Activated naive CD8-positive, alpha-beta T cell treated with anti-CD3 and anti-CD28 coated beads for 36 hours (primary cell): ENCODE results near the gene CFAP100. TPM values are rescaled to one million over a fixed set of nuclear protein-coding genes. Genes with fewer than 3 reads are reported as not detected.

Experiments
- DNase-seq: peaks from one replicate; pipeline ENCODE4 v3.0.0; 2021
- H3K27ac Mint-ChIP-seq: one replicate; pipeline ENCODE4 v1.8.0; 2022; ENCODE audit warnings: mild to moderate bottlenecking, moderate library complexity, mixed read lengths
- H3K27me3 Mint-ChIP-seq: one replicate; pipeline ENCODE4 v1.8.0; 2022; ENCODE audit warnings: mild to moderate bottlenecking, mixed read lengths
- H3K36me3 Mint-ChIP-seq: one replicate; pipeline ENCODE4 v1.8.0; 2021; ENCODE audit warnings: mild to moderate bottlenecking, mixed read lengths
- H3K4me1 Mint-ChIP-seq: one replicate; pipeline ENCODE4 v1.8.0; 2021; ENCODE audit warnings: mixed read lengths
- H3K4me3 Mint-ChIP-seq: one replicate; pipeline ENCODE4 v1.8.0; 2022; ENCODE audit warnings: mild to moderate bottlenecking, moderate library complexity, mixed read lengths
- H3K9me3 Mint-ChIP-seq: one replicate; pipeline ENCODE4 v1.8.0; 2022; ENCODE audit warnings: mixed read lengths
- total RNA-seq, 2 experiments: library from RNA; stranded (reverse); gene quantifications; one replicate each; pipeline ENCODE4 v1.2.3, GENCODE V29; 2021

Gene CFAP100
- total RNA-seq, 2 experiments from 2014 or later, result not detected

DNA sequence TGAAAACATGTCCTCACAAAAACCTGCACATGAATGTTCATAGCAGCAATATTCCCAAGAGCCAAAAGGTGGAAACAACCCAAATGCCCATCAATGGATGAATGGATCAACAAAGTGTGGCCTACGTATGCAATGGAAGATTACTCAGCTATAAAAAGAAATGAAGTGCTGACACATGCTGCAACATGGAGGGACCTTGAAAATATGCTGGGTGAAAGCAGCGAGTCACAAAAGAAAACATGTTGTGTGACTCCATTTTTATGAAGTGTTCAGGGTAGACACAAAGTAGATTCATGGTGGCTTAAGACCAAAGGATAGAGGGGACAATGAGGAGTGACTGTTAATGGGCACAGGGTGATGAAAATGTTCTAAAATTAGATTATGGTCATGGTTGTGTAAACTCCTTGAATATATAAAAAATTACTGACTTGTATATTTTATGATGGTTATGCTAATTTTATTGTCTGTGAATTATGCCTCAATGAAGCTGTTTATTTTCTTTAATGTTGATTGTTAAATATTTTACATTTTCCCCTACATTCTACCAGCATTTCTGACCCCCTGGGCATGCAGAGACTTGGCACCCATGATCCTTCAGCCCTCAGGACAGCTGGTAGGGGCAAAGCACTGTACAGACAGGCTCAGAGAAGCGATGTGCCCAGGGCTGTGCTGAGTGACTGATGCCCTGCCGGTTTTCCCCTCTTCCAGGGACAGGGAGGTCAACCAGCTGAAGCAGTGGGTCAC, 37.8 kb downstream of the CFAP100 start:
- Mint-ChIP-seq H3K27ac (no peak overlapping the region), H3K4me1 (peaks cover 5% of the 10 kb centered on the region), H3K27me3 (no peaks in the 10 kb centered on the region), H3K36me3 (peaks cover 19% of the 10 kb centered on the region), H3K4me3 (no peak overlapping the region), H3K9me3 (no peaks in the 10 kb centered on the region)
- no peak for DNase-seq

DNA sequence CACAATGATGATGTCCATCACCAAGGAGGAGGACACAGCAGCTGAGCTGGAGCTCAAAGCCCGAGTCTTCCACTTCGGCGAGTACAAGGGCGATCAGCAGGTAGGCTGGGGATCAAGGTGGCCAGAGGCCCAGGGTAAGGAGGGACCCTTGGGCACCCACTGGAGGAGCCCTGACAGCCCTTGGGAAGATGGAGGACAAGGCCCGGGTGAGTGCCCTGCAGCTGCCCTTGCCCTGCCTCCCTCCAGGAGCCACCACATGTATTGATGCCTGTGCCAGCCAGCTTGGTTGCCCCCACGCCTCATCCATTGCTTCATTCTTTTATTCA, 38.4 kb downstream of the CFAP100 start:
- Mint-ChIP-seq H3K36me3 (peaks cover 17% of the 10 kb centered on the region), H3K9me3 (no peaks in the 10 kb centered on the region), H3K4me1 (peaks cover 5% of the 10 kb centered on the region), H3K27me3 (no peaks in the 10 kb centered on the region), H3K4me3 (no peak overlapping the region), H3K27ac (no peak overlapping the region)
- DNase-seq, result no peak

DNA sequence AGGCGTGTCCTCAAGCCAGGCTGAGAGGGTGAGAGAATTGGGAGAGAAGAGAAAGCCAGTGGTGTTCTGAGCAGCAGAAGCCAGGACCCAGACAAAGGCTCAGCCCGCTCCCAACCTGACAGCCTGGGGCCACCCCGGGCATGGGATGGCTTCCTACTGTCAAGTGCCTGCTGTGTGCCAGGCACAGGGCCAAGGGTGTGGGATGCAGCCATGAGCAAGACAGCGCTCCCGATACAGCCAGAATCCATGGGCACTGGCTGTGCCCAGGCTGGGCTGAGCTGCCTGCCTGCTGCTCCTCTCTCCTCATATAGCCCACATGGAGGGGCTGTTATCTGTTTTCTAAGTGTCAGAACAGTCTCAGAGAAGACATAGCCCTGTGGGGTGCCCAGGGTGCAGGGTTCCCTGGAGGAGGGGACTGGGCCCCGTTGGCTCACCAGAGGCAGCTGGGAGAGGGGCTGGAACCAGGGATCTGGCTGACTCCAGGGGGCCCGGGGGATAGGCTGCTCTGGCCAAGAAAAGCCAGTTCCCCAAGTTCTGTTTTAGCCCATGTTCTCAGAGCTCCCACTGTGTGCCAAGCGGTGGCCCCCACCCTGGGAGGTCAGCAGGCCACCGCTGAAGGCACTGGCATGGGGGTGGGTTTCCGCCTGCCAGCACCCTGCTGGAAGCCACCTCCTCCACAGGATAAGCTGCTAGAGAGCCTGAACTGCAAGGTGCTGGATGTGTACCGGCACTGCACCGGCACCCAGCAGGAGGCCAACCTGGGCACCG, 39.0 kb downstream of the CFAP100 start:
- Mint-ChIP-seq H3K27me3 (no peaks in the 10 kb centered on the region), H3K27ac (no peak overlapping the region), H3K4me1 (peaks cover 5% of the 10 kb centered on the region), H3K4me3 (no peak overlapping the region), H3K36me3 (peaks cover 17% of the 10 kb centered on the region), H3K9me3 (no peaks in the 10 kb centered on the region)
- DNase-seq, result no peak

DNA sequence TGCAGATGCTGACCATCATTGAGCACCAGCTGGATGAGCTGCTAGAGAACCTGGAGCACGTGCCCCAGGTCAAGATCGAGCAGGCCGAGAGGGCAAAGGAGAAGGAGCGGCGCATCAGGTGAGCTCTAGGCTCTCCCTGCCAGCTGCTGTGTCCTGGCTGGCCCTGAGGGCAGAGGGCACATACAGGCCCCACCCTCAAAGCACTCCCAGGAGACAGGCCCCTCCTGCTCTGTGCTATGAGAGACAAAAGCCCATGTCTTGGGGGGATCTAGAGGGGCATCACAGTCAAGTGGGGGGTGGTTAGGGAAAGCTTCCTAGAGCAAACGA, 39.5 kb downstream of the CFAP100 start:
- Mint-ChIP-seq H3K4me3 (no peak overlapping the region), H3K27me3 (no peaks in the 10 kb centered on the region), H3K36me3 (peaks cover 19% of the 10 kb centered on the region), H3K27ac (no peak overlapping the region), H3K9me3 (no peaks in the 10 kb centered on the region), H3K4me1 (peaks cover 5% of the 10 kb centered on the region)
- no peak for DNase-seq

DNA sequence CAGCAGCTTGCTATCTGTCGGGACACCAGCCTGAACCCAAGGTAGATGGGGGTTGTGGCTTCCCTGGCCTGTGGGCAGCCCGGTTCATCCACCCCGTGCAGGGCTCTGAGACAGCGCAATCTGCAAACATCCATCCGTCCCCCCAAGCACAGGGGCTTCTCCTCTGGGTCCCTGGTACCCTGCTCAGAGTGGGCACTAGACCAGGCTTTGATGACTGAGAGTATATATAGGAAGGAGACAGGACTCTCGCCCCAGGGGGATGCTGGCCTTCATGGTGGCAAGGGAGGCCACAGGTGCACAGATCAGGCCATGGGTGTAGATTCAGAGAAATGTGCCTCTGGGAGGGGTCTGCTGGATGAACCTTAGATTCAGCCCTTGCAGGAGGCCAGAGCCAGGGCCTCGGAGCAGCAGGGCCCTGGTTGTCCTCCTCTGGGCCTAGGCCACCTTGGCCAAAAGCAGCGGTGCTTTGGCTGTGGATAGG, 40.3 kb downstream of the CFAP100 start:
- Mint-ChIP-seq H3K4me1 (peaks cover 5% of the 10 kb centered on the region), H3K9me3 (no peaks in the 10 kb centered on the region), H3K4me3 (no peak overlapping the region), H3K27ac (no peak overlapping the region), H3K27me3 (no peaks in the 10 kb centered on the region), H3K36me3 (peaks cover 21% of the 10 kb centered on the region)
- DNase-seq, result no peak

DNA sequence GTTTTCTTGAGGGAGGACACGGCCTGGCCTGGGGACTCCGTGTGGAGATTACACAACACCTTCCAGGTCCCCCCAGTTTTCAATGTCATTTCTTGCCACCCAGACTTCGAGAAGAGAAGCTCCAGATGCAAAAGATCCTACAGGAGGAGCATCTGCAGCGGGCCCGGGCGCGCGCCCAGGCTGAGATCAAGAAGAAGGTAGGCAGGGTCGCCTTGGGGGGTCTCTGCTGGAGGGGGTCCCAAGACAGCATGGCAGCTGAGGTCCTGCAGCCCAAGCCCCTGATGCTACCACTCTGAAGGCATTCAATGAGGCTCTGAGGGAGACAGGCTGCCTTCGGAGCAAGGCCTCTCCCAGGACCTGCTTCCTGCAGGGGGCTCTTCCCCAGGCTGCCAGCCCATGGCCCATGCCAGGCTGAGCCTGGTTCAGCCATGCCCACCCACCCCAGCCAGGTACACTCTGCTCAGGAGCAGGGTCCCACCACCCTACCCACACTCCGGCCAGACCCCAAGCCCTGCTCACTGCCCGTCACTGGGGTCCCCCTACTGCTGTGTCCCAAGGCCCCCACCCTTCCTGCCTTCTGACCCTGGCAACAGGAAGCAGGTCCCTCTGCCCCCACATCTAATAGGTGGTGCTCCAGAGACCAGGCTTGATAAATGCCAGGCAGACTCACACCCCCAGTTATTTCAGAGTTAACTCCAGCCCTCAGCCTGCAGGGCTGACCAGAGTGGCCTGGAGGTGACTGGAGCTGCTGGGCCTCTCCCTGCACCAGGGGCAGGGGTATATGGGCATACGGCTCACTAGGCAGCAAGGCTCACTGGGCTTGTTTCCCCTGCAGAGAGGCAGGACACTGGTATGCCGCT, 41.0 kb downstream of the CFAP100 start:
- H3K36me3 Mint-ChIP-seq, result peaks cover 22% of the 10 kb centered on the region
- H3K27me3 Mint-ChIP-seq, result no peaks in the 10 kb centered on the region
- H3K4me1 Mint-ChIP-seq, result peaks cover 5% of the 10 kb centered on the region
- no peak for DNase-seq
- no peaks in the 10 kb centered on the region for H3K9me3 Mint-ChIP-seq
- no peak overlapping the region for H3K4me3 Mint-ChIP-seq
- H3K27ac Mint-ChIP-seq, result no peak overlapping the region

DNA sequence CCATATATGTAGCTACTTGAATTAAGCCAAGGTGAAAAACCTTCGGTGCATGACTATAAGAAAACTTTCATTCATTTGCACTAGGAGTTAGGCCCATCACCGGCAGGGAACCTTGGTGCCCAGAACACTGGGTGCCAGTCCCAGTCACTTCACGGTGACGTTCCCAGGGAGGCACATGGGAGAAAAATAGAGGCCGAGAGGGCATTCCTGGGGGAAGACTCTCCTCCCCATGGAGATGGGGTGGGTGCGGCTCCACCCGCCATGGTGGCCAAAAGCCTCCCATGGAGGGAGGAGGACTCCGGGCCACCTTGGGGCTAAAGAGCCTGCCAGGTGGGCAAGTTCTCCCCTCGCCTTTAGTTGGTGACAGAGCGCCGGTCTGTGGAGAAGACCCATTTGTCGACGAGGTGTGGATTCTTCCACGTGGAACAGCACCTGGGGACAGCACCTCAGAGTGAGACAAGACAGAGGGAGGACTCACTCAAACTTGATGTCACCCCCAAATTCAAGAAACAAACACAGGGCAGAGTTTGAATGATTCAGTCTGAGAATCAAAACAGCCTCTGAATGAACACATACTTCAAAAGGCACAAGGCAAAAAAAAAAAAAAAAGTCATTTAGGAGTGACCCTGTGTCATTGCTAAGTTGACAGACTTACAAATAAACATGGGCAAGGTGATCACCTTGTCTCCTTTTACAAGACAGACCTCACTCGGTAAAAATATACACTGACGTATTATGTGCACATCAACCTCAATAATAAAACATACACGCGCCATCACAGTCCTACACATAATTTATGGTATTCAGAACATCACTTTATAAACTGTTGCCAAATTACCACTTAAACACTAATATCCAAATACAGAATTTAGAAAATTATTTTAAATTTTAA, 42.4 kb downstream of the CFAP100 start:
- Mint-ChIP-seq H3K9me3 (no peaks in the 10 kb centered on the region), H3K27ac (no peak overlapping the region), H3K27me3 (no peaks in the 10 kb centered on the region), H3K36me3 (peaks cover 22% of the 10 kb centered on the region), H3K4me1 (no peaks in the 10 kb centered on the region), H3K4me3 (no peak overlapping the region)
- no peak for DNase-seq

DNA sequence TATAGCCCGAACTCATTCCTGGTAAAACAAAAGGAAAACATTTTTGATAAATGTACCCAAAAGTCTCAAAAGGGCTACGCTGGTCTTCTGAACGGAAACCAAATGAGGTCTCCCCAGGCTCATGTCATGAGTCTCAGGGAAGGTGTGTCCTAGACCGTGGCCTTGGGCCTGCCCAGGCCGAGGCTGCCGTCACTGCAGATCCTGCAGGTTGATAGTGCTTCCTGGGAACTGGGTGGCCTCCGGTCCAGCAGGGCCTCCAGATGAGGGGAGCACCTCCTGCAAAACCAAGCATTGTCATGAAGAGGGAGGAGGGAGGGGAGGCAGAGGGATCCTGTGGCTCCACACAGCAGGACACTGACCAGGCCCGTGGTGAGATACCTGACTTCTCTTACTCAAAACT, 43.5 kb downstream of the CFAP100 start:
- Mint-ChIP-seq H3K4me3 (no peak overlapping the region), H3K4me1 (no peaks in the 10 kb centered on the region), H3K27me3 (no peaks in the 10 kb centered on the region), H3K27ac (no peak overlapping the region), H3K36me3 (peaks cover 16% of the 10 kb centered on the region), H3K9me3 (no peaks in the 10 kb centered on the region)
- no peak for DNase-seq

DNA sequence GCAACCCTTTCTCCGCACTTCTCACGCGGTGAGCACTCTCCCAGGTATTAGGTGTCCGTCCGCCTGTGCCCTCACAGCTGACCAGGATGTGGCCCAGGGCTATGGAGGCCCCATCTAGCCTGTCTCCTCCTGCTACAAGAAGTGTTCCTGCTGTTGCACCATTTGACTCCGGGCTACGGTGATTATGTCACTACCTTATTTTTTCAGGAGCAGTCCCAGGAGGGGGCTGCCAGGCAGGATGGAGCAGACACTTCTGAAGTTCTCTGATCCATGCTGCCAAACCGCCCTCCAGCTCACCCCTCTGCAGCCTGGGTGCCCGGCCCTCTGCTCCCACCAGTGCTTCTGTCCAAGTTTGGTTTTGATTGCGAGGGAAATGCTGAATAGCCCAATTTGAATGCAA, 44.0 kb downstream of the CFAP100 start:
- no peak overlapping the region for H3K4me3 Mint-ChIP-seq
- H3K27ac Mint-ChIP-seq, result no peak overlapping the region
- H3K27me3 Mint-ChIP-seq, result no peaks in the 10 kb centered on the region
- DNase-seq, result no peak
- no peaks in the 10 kb centered on the region for H3K9me3 Mint-ChIP-seq
- H3K4me1 Mint-ChIP-seq, result no peaks in the 10 kb centered on the region
- peaks cover 15% of the 10 kb centered on the region for H3K36me3 Mint-ChIP-seq

DNA sequence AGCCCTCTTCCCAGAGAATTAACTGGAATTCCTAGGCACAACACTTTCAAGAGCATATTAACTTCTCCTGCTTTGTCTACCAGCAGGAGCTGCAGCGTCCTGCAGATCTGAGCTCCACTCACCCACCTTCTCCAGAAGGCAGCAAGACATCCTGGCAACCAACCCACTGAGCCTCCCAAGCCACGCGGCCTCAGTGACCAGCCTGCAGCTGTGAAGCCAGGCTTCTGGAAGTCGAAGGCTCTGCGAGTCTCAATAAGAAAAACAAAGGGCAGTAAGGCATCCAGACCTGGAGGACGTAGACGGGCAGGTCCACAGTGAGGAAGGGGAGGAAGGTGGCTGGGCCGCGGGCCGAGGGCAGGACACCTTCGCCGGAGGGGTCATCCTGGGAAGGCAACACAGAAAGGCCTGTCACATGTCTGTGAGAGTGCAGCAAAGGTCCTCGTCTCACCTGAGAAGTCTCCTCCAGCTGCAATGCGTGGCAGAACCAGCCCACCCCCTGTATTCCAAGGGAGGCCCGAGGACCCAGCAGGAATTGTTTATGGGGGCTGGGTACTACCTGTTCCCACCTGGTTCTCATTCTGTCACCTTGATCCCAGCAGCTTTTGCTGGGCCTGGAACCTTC, 44.7 kb downstream of the CFAP100 start:
- Mint-ChIP-seq H3K27me3 (no peaks in the 10 kb centered on the region), H3K9me3 (no peaks in the 10 kb centered on the region)

DNA sequence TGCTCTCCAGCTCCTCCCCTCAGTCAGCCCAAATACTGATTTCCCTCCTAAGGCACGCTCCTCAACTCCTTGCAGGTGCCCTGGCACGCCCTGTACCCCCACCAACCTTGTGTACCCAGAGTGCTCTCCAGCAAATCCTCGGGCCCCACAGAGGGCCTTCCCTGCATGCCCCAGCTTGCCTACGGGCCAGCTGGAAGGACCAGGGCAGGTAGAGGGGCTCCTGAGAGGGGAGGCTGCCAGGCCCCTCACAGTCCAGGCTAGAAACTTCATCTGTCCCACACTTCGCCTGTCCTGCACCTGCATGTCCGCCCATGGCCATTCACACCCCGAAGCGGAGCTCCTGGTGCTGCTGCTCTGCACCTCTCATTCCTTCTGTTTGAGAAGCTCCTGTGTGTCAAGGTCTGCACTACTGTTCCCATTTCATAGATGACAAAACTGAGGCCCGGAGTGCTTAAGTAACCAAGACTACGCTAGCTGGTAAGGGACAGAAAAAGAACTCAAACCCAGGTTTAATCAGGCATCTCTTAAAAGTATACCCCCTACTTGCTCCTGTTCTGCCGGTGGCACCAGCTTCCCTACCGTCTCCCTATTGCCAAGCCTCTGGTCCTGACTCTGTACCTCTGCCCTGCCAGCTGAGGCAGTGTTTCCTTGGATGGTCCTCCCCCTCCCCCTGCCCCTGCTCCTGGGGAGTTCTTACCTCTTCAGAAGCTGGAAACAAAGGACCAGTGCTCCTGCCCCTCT, 45.4 kb downstream of the CFAP100 start:
- Mint-ChIP-seq H3K4me3 (no peak overlapping the region), H3K27me3 (no peaks in the 10 kb centered on the region), H3K27ac (no peak overlapping the region), H3K4me1 (no peaks in the 10 kb centered on the region), H3K36me3 (peaks cover 8% of the 10 kb centered on the region), H3K9me3 (no peaks in the 10 kb centered on the region)
- no peak for DNase-seq

More for the DNA sequence above, 44.7 kb downstream of the CFAP100 start:
- H3K4me1 Mint-ChIP-seq, result no peaks in the 10 kb centered on the region
- no peak overlapping the region for H3K27ac Mint-ChIP-seq
- DNase-seq, result no peak
- peaks cover 10% of the 10 kb centered on the region for H3K36me3 Mint-ChIP-seq
- no peak overlapping the region for H3K4me3 Mint-ChIP-seq

DNA sequence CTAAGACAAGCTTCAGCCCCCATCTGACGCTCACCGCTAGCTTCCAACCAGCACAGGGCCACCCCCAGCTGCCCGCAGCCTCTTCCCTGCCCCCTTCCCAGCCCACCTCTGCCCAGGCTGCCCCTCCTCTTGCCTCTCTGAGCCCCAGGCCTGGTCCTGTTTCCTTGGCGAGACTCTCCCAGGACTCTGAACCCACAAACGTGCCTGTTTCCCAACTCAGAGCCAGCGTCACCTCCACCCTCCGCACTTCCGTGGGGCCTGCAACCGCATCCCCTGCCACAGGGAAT, 45.9 kb downstream of the CFAP100 start:
- no peak overlapping the region for H3K27ac Mint-ChIP-seq
- no peak for DNase-seq
- H3K36me3 Mint-ChIP-seq, result peaks cover 8% of the 10 kb centered on the region
- H3K4me3 Mint-ChIP-seq, result no peak overlapping the region
- H3K9me3 Mint-ChIP-seq, result no peaks in the 10 kb centered on the region
- H3K4me1 Mint-ChIP-seq, result no peaks in the 10 kb centered on the region
- no peaks in the 10 kb centered on the region for H3K27me3 Mint-ChIP-seq

DNA sequence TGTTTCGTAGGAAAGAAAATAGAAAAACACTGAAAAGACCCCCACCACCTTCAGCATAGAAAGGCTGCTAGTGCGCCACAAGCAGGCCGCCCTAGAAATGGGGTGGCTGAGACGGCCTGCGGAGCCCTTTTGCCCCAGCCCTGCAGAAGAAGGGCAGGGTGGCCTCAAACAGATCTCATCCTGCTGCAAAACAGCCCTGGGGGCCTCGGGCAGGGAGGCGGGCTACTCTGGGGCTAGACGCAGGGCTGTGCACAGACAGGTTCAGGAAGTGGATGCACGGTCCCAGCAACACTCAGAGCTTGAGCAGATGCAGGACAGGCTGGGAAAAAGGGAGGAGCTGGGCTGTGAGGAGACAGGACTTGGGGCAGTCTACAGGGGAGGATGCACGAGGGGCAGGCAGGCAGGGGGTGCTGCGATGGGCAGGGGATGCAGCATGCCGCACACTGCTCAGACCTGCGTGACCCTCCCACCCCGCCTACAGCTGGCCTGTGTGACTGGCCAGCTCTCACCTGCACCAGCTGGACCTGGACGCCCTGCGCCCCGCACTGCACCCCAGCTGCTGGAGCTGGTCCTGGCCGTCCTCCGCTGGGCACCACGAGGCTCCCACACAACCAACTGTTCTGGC, 46.7 kb downstream of the CFAP100 start:
- Mint-ChIP-seq H3K27ac (no peak overlapping the region), H3K4me1 (no peaks in the 10 kb centered on the region), H3K36me3 (peaks cover 8% of the 10 kb centered on the region), H3K4me3 (no peak overlapping the region), H3K9me3 (no peaks in the 10 kb centered on the region), H3K27me3 (no peaks in the 10 kb centered on the region)
- no peak for DNase-seq
